Lower leg skin (tissue), 3 donors: Measurements from ENCODE around the gene SETD3.

ENCODE experiments used
- POLR2A ChIP-seq, 2 donors: fragments of 450-650 bp; IDR thresholded peaks; one replicate each; pipeline ENCODE4 v1.6.1; 2016 to 2017; ENCODE audit warnings: antibody characterized with exemption in 2 of 2, mild to moderate bottlenecking in 1 of 2, moderate library complexity in 1 of 2
- TF ChIP-seq, protein P1 (sequence below), 3 donors: fragments of 450-650 bp; IDR thresholded peaks; one replicate each; pipeline ENCODE4 v1.5.1; 2016; ENCODE audit warnings: antibody characterized with exemption in 3 of 3, mild to moderate bottlenecking in 3 of 3, moderate library complexity in 2 of 3

GRCh38 chr14:99519931-99520421, 39.3 kb upstream of the SETD3 start:
- TF ChIP-seq, protein P1, sequence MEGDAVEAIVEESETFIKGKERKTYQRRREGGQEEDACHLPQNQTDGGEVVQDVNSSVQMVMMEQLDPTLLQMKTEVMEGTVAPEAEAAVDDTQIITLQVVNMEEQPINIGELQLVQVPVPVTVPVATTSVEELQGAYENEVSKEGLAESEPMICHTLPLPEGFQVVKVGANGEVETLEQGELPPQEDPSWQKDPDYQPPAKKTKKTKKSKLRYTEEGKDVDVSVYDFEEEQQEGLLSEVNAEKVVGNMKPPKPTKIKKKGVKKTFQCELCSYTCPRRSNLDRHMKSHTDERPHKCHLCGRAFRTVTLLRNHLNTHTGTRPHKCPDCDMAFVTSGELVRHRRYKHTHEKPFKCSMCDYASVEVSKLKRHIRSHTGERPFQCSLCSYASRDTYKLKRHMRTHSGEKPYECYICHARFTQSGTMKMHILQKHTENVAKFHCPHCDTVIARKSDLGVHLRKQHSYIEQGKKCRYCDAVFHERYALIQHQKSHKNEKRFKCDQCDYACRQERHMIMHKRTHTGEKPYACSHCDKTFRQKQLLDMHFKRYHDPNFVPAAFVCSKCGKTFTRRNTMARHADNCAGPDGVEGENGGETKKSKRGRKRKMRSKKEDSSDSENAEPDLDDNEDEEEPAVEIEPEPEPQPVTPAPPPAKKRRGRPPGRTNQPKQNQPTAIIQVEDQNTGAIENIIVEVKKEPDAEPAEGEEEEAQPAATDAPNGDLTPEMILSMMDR (IDR thresholded peaks at IDR 0.05): no peak
- TF ChIP-seq POLR2A (IDR thresholded peaks at IDR 0.05): no peak
